Measurements from ENCODE around the gene MAPK13.

DNA sequence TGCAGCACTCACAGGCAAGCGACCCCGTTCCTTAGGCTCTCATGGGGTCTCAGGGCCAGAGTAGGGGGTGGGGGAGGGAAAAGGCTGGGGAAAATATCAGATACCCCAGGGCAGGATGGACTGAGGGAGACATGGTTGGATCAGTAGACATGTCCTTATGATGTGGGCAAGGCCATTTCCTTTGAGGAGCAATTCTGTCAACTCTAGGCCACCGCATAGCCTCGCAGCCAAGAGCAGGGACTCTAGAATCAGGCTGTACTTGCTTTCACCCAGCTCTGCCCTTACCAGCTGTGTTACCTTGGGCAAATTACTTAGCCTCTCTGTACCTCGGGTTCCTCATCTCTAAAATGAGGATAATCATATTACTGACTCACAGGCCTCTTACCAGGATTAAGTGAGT is 2.2 kb upstream of the MAPK13 start:
- TF ChIP-seq, protein P1, sequence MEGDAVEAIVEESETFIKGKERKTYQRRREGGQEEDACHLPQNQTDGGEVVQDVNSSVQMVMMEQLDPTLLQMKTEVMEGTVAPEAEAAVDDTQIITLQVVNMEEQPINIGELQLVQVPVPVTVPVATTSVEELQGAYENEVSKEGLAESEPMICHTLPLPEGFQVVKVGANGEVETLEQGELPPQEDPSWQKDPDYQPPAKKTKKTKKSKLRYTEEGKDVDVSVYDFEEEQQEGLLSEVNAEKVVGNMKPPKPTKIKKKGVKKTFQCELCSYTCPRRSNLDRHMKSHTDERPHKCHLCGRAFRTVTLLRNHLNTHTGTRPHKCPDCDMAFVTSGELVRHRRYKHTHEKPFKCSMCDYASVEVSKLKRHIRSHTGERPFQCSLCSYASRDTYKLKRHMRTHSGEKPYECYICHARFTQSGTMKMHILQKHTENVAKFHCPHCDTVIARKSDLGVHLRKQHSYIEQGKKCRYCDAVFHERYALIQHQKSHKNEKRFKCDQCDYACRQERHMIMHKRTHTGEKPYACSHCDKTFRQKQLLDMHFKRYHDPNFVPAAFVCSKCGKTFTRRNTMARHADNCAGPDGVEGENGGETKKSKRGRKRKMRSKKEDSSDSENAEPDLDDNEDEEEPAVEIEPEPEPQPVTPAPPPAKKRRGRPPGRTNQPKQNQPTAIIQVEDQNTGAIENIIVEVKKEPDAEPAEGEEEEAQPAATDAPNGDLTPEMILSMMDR (IDR thresholded peaks at IDR 0.05), result no peak
- no peak for TF ChIP-seq POLR2A (IDR thresholded peaks at IDR 0.05)
